GM21528 (cell line): ENCODE data around the gene PAX9.

ENCODE experiments used
- ATAC-seq: cut with Tn5 transposase; IDR thresholded peaks from one replicate; pipeline ENCODE4 v1.9.1; 2021; ENCODE audit warnings: mild to moderate bottlenecking, moderate library complexity; ENCODE audit not compliant: unreplicated experiment, low FRiP score

The PAX9 gene

GRCh38 chr14:36655963-36656686 is 5.5 kb upstream of the PAX9 start:
- no peak for ATAC-seq

GRCh38 chr14:36656687-36657398 is 4.8 kb upstream of the PAX9 start:
- no peak for ATAC-seq

GRCh38 chr14:36657399-36658122 is 4.1 kb upstream of the PAX9 start:
- no peak for ATAC-seq

GRCh38 chr14:36658123-36659009 is 3.3 kb upstream of the PAX9 start:
- no peak for ATAC-seq

- ATAC-seq: no peak
Measured at GRCh38 chr14:36659010-36659821, 2.4 kb upstream of the PAX9 start.

GRCh38 chr14:36659822-36660735 is 1.6 kb upstream of the PAX9 start:
- ATAC-seq: no peak

- no peak for ATAC-seq
Measured at GRCh38 chr14:36660736-36661505, 739 bp upstream of the PAX9 start.

GRCh38 chr14:36662258-36662542 is 540 bp downstream of the PAX9 start:
- no peak for ATAC-seq

GRCh38 chr14:36662543-36663403 is 1.1 kb downstream of the PAX9 start:
- ATAC-seq: no peak

GRCh38 chr14:36663404-36664321 is 2.0 kb downstream of the PAX9 start:
- no peak for ATAC-seq

GRCh38 chr14:36664322-36665193 is 2.9 kb downstream of the PAX9 start:
- no peak for ATAC-seq

GRCh38 chr14:36665887-36666415 is 4.3 kb downstream of the PAX9 start:
- ATAC-seq: no peak

- no peak for ATAC-seq
Measured at GRCh38 chr14:36666416-36667206, 5.0 kb downstream of the PAX9 start.

GRCh38 chr14:36667679-36668078 is 6.0 kb downstream of the PAX9 start:
- ATAC-seq: no peak
